Measurements from ENCODE around the gene ZBTB25.

The ZBTB25 gene

GRCh38 chr14:64463195-64463594 is 40.4 kb downstream of the ZBTB25 start:
- no peak for TF ChIP-seq CTCF (IDR thresholded peaks at IDR 0.05)
- Histone ChIP-seq H3K4me2 (ENCODE audit: low read length) (no peak overlapping the region), H3K79me2 (no peaks in the 10 kb centered on the region), H2AFZ (no peak overlapping the region), H3K9ac (no peak overlapping the region), H3K4me1 (peaks cover 8% of the 10 kb centered on the region), H3K27me3 (ENCODE audit: control insufficient read depth, insufficient read depth, low read length) (no peaks in the 10 kb centered on the region), H3K27ac (no peak overlapping the region), H3K9me3 (ENCODE audit: control insufficient read depth, low read length) (no peaks in the 10 kb centered on the region), H3K4me3 (ENCODE audit: low read depth, low read length) (no peak overlapping the region), H3K36me3 (ENCODE audit: control insufficient read depth, insufficient read depth, low read length) (no peaks in the 10 kb centered on the region)

GRCh38 chr14:64461221-64461620 is 42.4 kb downstream of the ZBTB25 start:
- Histone ChIP-seq H3K27ac (no peak overlapping the region), H3K79me2 (no peaks in the 10 kb centered on the region), H3K4me2 (ENCODE audit: low read length) (no peak overlapping the region), H3K9me3 (ENCODE audit: control insufficient read depth, low read length) (no peaks in the 10 kb centered on the region), H3K27me3 (ENCODE audit: control insufficient read depth, insufficient read depth, low read length) (no peaks in the 10 kb centered on the region), H3K36me3 (ENCODE audit: control insufficient read depth, insufficient read depth, low read length) (no peaks in the 10 kb centered on the region), H3K4me3 (ENCODE audit: low read depth, low read length) (no peak overlapping the region), H3K9ac (no peak overlapping the region), H2AFZ (no peak overlapping the region), H3K4me1 (no peaks in the 10 kb centered on the region)
- TF ChIP-seq CTCF (IDR thresholded peaks at IDR 0.05), result no peak

GRCh38 chr14:64459405-64460136 is 44.1 kb downstream of the ZBTB25 start:
- no peaks in the 10 kb centered on the region for H3K27me3 ChIP-seq (ENCODE audit: control insufficient read depth, insufficient read depth, low read length)
- no peak for TF ChIP-seq CTCF (IDR thresholded peaks at IDR 0.05)
- H3K9ac ChIP-seq, result no peak overlapping the region
- H3K4me1 ChIP-seq, result no peaks in the 10 kb centered on the region
- no peak overlapping the region for H3K4me3 ChIP-seq (ENCODE audit: low read depth, low read length)
- H3K4me2 ChIP-seq (ENCODE audit: low read length), result no peak overlapping the region
- no peak overlapping the region for H3K27ac ChIP-seq
- H3K79me2 ChIP-seq, result no peaks in the 10 kb centered on the region
- no peak overlapping the region for H2AFZ ChIP-seq
- no peaks in the 10 kb centered on the region for H3K36me3 ChIP-seq (ENCODE audit: control insufficient read depth, insufficient read depth, low read length)
- no peaks in the 10 kb centered on the region for H3K9me3 ChIP-seq (ENCODE audit: control insufficient read depth, low read length)

- no peaks in the 10 kb centered on the region for H3K36me3 ChIP-seq (ENCODE audit: control insufficient read depth, insufficient read depth, low read length)
Observed at GRCh38 chr14:64454671-64455070, 49.0 kb downstream of the ZBTB25 start.

More at GRCh38 chr14:64454671-64455070, 49.0 kb downstream of the ZBTB25 start:
- no peak overlapping the region for H3K9ac ChIP-seq
- H3K9me3 ChIP-seq (ENCODE audit: control insufficient read depth, low read length), result no peaks in the 10 kb centered on the region
- no peaks in the 10 kb centered on the region for H3K79me2 ChIP-seq
- no peaks in the 10 kb centered on the region for H3K4me1 ChIP-seq
- H3K27ac ChIP-seq, result no peak overlapping the region
- no peak overlapping the region for H3K4me2 ChIP-seq (ENCODE audit: low read length)
- H2AFZ ChIP-seq, result no peak overlapping the region
- no peak overlapping the region for H3K4me3 ChIP-seq (ENCODE audit: low read depth, low read length)
- no peaks in the 10 kb centered on the region for H3K27me3 ChIP-seq (ENCODE audit: control insufficient read depth, insufficient read depth, low read length)
- TF ChIP-seq CTCF (IDR thresholded peaks at IDR 0.05), result no peak

All from parathyroid adenoma (tissue), 2 donors.